NB4 (cell line): Measurements from ENCODE around the gene RANGAP1.

Source experiments
- DNase-seq: peaks from one replicate; pipeline ENCODE4 v3.0.0; 2010; ENCODE audit warnings: low read depth
- H3K4me3 ChIP-seq: one replicate; pipeline ENCODE4 v1.5.1; 2011; ENCODE audit warnings: mild to moderate bottlenecking, low read depth, low read length, moderate library complexity
- CTCF ChIP-seq: IDR thresholded peaks from one replicate; pipeline ENCODE4 v1.5.1; 2012; ENCODE audit warnings: low read depth, low read length
- MYC ChIP-seq: IDR thresholded peaks from 2 replicates; pipeline ENCODE4 v1.6.1; 2011; ENCODE audit warnings: low read depth, low read length
- POLR2A ChIP-seq: IDR thresholded peaks from 2 replicates; pipeline ENCODE4 v1.6.1; 2011; ENCODE audit warnings: mild to moderate bottlenecking; ENCODE audit not compliant: insufficient read length; ENCODE audit errors: extremely low read depth
- TF ChIP-seq, protein P1 (sequence below): IDR thresholded peaks from 2 replicates; pipeline ENCODE4 v1.6.1; 2011; ENCODE audit warnings: low read depth, low read length

Gene RANGAP1

DNA sequence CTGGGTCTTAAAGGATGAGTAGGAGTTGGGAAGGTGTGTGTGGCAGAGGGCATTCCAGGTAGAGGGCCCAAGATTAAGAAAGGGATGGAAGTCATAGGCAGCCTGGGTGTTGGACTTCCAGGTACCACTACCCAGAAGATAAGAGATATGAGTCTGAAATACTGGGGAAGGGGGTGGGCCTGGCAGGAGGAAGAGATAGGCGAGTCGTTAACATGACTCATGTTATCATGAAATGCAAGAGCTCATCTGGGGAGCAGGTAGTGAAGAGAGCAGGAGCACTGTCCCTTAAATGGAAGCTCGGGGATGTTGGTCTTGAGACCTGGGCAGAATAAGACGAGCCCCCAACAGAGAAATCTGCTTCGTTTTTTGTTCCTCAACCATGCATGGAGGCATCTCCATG is 25.5 kb upstream of the RANGAP1 start:
- no peak for TF ChIP-seq CTCF
- H3K4me3 ChIP-seq: no peak overlapping the region
- peak; percentile 29 for DNase-seq

- no peak overlapping the region for H3K4me3 ChIP-seq
- TF ChIP-seq, protein P1, sequence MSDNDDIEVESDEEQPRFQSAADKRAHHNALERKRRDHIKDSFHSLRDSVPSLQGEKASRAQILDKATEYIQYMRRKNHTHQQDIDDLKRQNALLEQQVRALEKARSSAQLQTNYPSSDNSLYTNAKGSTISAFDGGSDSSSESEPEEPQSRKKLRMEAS: no peak
- TF ChIP-seq CTCF: no peak
- TF ChIP-seq MYC: no peak
- TF ChIP-seq POLR2A: no peak
- DNase-seq: no peak
Measured at GRCh38 chr22:41310336-41310735, 24.3 kb upstream of the RANGAP1 start.

GRCh38 chr22:41308544-41308947 is 22.6 kb upstream of the RANGAP1 start:
- peak; percentile 28 for DNase-seq
- H3K4me3 ChIP-seq: no peak overlapping the region
- no peak for TF ChIP-seq POLR2A
- TF ChIP-seq, protein P1: no peak
- TF ChIP-seq MYC: no peak
- TF ChIP-seq CTCF: no peak

DNA sequence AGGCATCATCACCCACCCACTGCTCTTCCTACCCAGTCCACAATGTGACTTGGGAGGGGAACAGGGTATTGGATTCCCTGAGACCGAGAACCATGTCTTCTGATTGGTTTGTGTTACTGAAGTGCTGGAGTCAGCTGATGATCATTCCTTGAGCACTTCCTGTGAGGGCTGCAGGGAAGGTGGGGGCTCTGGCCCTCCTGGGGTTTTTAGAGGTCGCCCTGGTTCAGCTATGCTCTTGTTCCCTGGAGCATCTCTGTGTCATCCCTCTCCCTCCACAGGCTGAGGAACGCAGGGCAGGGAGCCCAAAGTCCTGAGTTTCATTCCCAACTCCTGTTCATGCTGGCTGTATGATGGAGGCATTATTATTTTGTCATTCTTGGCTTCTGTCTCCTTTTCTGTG is 22.1 kb upstream of the RANGAP1 start:
- DNase-seq: no peak
- TF ChIP-seq CTCF: no peak
- TF ChIP-seq, protein P1: no peak
- TF ChIP-seq MYC: no peak
- no peak for TF ChIP-seq POLR2A
- H3K4me3 ChIP-seq: no peak overlapping the region

- H3K4me3 ChIP-seq: no peak overlapping the region
- DNase-seq: no peak
- TF ChIP-seq, protein P1: no peak
Measured at GRCh38 chr22:41305646-41306045, 19.7 kb upstream of the RANGAP1 start.

DNA sequence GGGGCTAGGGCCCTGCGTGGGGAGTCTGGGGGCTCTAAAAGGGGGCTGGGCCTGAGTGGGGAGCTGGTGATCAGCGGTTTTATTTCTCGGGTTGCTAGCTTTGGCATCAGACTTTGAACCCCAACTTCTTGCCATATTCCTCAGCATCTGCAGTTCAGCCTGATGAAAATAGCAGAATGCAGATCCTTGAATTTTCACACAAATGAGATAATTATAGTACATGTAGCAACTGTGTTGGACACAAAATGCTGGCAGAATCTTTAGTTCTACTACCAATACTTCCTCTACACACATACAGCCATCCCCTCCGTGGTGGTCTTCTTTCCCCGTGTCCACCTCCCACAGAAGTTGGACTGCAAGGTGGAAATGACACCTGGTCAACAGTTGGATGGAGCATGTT is 16.8 kb upstream of the RANGAP1 start:
- TF ChIP-seq POLR2A: no peak
- TF ChIP-seq, protein P1: no peak
- H3K4me3 ChIP-seq: peak overlapping the region; percentile 67
- no peak for DNase-seq

- TF ChIP-seq CTCF: no peak
- peak; percentile 28 for DNase-seq
- peak overlapping the region; percentile 73 for H3K4me3 ChIP-seq
Measured at GRCh38 chr22:41302021-41302767, 16.2 kb upstream of the RANGAP1 start.
